Testis (tissue), 2 donors: ENCODE data around the gene VWA8.

Source experiments
- CTCF ChIP-seq, 3 experiments: fragments of 450-650 bp in 2 of 3; fragments of 200-600 bp in 1 of 3; sonication (generic) in 1 of 3; IDR thresholded peaks; one replicate each; pipeline ENCODE4 v1.5.1; 2016 to 2019; ENCODE audit warnings: antibody characterized with exemption in 3 of 3, mild to moderate bottlenecking in 2 of 3, moderate library complexity in 1 of 3
- POLR2A ChIP-seq: fragments of 450-650 bp; IDR thresholded peaks from one replicate; pipeline ENCODE4 v1.6.1; 2017; ENCODE audit warnings: antibody characterized with exemption, mild to moderate bottlenecking, moderate library complexity

- TF ChIP-seq CTCF (IDR thresholded peaks at IDR 0.05) (no peak), POLR2A (no peak)
Observed at GRCh38 chr13:41597348-41598041, 363.4 kb downstream of the VWA8 start.
